ENCODE measurements around the gene CARMIL3.
"Not testable (repeated sequence)": the region's sequence is repeated elsewhere in the genome, so short reads cannot be mapped to it uniquely, and the experiment has no call there.

The CARMIL3 gene, protein sequence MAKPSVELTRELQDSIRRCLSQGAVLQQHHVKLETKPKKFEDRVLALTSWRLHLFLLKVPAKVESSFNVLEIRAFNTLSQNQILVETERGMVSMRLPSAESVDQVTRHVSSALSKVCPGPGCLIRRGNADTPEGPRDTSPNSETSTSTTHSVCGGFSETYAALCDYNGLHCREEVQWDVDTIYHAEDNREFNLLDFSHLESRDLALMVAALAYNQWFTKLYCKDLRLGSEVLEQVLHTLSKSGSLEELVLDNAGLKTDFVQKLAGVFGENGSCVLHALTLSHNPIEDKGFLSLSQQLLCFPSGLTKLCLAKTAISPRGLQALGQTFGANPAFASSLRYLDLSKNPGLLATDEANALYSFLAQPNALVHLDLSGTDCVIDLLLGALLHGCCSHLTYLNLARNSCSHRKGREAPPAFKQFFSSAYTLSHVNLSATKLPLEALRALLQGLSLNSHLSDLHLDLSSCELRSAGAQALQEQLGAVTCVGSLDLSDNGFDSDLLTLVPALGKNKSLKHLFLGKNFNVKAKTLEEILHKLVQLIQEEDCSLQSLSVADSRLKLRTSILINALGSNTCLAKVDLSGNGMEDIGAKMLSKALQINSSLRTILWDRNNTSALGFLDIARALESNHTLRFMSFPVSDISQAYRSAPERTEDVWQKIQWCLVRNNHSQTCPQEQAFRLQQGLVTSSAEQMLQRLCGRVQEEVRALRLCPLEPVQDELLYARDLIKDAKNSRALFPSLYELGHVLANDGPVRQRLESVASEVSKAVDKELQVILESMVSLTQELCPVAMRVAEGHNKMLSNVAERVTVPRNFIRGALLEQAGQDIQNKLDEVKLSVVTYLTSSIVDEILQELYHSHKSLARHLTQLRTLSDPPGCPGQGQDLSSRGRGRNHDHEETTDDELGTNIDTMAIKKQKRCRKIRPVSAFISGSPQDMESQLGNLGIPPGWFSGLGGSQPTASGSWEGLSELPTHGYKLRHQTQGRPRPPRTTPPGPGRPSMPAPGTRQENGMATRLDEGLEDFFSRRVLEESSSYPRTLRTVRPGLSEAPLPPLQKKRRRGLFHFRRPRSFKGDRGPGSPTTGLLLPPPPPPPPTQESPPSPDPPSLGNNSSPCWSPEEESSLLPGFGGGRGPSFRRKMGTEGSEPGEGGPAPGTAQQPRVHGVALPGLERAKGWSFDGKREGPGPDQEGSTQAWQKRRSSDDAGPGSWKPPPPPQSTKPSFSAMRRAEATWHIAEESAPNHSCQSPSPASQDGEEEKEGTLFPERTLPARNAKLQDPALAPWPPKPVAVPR (N-terminal part only)

DNA sequence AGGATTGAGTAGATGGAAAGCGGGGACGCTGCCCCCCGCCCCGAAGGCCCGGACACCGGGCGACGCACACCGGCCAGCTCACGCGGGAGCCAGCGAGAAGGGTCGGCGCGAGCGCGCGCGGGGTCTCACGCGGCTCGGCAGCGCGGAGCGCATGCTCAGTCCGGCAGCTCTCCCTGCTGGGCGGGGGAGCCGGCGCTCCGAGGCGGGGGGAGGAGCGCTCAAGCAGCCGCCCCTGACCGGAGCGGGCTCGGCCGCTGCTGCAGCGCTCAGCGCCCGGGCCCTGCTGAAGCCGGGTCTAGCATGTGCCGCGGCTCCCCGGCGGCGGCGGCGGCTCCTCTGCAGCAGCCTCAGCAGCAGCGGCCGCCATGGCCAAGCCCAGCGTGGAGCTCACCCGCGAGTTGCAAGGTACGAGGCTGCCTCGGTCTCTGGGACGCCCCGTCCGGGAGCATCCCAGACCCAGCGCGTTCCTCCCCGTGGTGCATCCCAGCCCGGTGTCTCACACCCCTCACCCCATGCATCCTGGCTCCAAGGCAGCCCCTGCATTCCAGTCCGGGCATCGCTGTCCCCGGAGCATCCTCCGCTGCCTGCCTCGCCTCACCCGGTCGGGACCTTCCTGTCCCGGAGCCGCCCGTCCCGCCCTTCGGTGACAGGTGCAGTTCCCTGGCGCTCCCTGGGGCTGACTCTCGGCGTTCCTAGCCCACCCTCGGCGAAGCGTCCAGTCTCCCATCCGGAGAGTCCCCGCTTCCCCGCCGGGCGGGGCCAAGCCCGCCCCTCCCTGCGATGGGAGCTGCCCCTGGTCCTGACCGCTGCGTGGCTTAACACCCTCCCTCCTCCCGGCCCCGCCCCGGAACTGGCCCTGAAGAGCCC lies at the start of gene CARMIL3:
CARMIL3 (plus strand) TSS at position 221 of the 867 bp plus-strand sequence; CDS start at position 366, 145 bp downstream.
- in situ Hi-C loops (cut with HindIII; ENCODE audit: low sequenced_read_pairs): no loop called here

DNA sequence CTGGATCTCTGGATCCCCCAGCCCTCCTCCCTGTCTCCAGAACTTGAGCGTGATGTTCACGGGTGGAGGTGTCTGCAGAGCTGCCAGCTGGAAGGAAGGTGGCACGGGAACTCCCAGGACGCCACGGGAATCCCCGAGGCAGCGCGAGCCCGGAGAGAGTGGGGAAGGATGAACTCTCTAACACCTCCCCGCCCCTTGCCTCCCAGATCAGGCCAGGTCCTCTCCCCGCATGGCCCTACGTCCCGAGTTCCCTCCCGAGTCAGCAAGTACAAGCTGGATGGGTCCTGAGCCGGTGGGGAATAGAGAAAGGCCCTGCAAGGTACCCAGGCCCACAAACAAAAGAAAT lies 45.4 kb upstream of the CARMIL3 start:
- in situ Hi-C loops (cut with HindIII; ENCODE audit: low sequenced_read_pairs): not testable (repeated sequence)

- in situ Hi-C loops (cut with HindIII; ENCODE audit: low sequenced_read_pairs): not testable (repeated sequence)
Observed at GRCh38 chr14:24006817-24007652, 44.8 kb upstream of the CARMIL3 start.

DNA sequence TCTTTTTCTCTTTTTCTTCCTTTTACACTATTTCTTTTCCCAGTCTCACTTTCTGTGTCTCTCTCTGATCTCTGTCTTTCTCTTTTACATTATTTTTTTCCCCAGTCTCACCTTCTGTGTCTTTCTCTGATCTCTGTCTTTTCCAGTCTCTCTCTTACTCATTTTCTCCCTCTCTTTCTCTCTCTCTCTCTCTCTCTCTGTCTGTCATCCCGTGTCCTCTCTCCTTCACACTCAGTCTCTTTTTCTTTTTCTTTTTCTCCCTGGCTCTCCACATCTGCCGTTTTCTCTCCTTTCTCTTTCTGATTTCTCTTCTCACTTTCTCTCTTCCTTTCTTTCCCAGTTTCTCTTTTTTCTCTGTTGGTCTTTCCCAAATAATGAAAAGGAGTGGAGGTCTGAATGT lies 40.8 kb upstream of the CARMIL3 start:
- in situ Hi-C loops (cut with HindIII; ENCODE audit: low sequenced_read_pairs): no loop called here

- in situ Hi-C loops (cut with HindIII; ENCODE audit: low sequenced_read_pairs): not testable (repeated sequence)
Observed at GRCh38 chr14:24012726-24013273, 39.0 kb upstream of the CARMIL3 start.

DNA sequence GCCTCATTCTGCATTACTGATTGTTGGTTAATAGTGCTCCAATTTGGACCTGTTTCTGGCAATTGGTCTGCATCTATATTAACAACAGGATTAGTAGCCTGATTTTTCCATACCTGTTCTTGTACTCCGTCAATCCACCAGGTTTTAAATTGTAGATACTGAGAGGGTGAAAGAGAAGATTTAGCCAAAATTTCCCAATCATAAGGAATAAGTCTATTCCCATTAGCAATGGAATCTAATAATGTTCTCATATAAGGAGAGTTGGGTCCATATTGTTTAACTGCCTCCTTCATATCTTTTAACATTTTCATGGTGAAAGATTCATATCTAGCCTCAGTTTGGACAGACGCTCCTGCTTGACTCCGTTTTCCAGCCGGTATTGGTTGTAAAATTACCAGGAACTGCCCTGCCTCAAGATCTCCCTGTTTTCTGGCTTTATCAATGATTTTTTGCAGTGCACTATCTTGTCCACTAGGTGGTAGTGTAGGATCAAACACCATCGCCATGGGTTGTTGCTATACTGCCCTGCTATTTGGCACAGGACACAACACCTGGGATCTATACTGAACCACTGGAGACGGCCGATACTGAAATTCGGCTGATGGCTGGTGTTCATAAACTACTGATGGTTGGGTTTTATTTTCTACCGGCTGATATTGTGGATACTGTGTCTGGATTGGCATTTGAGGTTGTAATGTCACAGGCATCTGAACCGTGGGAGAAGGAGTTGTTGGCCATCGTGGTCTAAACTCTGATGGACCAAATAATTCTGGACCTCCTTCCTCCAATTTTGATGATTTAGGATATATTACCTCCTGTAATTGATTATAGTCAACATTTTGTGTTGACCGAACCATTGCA lies 37.9 kb upstream of the CARMIL3 start:
- in situ Hi-C loops (cut with HindIII; ENCODE audit: low sequenced_read_pairs): no loop called here

GRCh38 chr14:24015745-24016144 lies 36.1 kb upstream of the CARMIL3 start:
- in situ Hi-C loops (cut with HindIII; ENCODE audit: low sequenced_read_pairs): not testable (repeated sequence)

- in situ Hi-C loops (cut with HindIII; ENCODE audit: low sequenced_read_pairs): not testable (repeated sequence)
Observed at GRCh38 chr14:24018978-24019377, 32.8 kb upstream of the CARMIL3 start.

DNA sequence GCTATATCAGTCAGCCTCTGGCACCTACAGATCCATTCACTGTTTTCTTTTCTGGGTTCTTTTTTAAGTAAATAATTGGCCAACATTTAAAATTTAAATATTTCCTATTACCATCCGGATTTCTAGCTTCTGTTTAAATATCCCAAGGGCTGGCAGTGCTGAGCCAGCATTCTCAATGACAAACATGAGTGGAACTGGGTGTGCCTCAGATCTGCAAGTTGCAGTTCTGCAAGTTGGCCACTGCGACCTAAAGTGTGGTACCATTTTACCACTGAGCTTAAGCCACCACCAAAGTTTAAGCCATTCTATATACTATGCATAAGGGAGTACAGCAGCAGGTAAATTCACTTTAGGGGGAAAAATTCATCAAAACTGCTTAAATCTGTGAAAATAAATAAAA lies 31.9 kb upstream of the CARMIL3 start:
- in situ Hi-C loops (cut with HindIII; ENCODE audit: low sequenced_read_pairs): not testable (repeated sequence)

- in situ Hi-C loops (cut with HindIII; ENCODE audit: low sequenced_read_pairs): not testable (repeated sequence)
Observed at GRCh38 chr14:24020520-24020919, 31.3 kb upstream of the CARMIL3 start.

DNA sequence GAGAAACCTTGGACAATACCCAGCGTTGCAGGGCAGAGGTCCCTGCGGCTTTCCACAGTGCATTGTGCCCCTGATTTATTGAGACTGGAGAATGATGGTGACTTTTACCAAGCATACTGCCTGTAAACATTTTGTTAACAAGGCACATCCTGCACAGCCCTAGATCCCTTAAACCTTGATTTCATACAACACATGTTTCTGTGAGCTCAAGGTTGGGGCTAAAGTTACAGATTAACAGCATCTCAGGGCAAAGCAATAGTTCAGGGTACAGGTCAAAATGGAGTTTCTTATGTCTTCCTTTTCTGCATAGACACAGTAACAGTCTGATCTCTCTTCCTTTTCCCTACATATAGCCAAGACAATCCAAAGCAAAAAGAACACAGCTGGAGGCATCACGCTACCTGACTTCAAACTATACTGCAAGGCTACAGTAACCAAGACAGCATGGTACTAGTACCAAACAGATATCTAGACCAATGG lies 26.8 kb upstream of the CARMIL3 start:
- in situ Hi-C loops (cut with HindIII; ENCODE audit: low sequenced_read_pairs): not testable (repeated sequence)

DNA sequence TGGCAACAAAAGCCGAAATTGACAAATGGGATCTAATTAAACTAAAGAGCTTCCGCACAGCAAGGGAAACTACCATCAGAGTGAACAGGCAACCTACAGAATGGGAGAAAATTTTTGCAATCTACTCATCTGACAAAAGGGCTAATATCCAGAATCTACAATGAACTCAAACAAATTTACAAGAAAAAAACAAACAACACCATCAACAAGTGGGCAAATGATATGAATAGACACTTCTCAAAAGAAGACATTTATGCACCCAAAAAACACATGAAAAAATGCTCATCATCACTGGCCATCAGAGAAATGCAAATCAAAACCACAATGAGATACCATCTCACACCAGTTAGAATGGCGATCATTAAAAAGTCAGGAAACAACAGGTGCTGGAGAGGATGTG lies 22.1 kb upstream of the CARMIL3 start:
- in situ Hi-C loops (cut with HindIII; ENCODE audit: low sequenced_read_pairs): not testable (repeated sequence)

DNA sequence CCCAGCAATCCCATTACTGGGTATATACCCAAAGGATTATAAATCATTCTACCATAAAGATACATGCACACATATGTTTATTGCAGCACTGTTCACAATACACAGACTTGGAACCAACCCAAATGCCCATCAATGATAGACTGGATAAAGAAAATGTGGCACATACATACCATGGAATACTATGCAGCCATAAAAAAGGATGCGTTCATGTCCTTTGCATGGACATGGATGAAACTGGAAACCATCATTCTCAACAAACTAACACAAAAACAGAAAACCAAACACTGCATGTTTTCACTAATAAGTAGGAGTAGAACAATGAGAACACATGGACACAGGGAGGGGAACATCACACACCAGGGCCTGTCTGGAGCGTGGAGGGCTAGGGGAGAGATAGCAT lies 20.5 kb upstream of the CARMIL3 start:
- in situ Hi-C loops (cut with HindIII; ENCODE audit: low sequenced_read_pairs): not testable (repeated sequence)

- in situ Hi-C loops (cut with HindIII; ENCODE audit: low sequenced_read_pairs): no loop called here
Observed at GRCh38 chr14:24032727-24033418, 18.9 kb upstream of the CARMIL3 start.

- in situ Hi-C loops (cut with HindIII; ENCODE audit: low sequenced_read_pairs): not testable (repeated sequence)
Observed at GRCh38 chr14:24035769-24036168, 16.0 kb upstream of the CARMIL3 start.

- in situ Hi-C loops (cut with HindIII; ENCODE audit: low sequenced_read_pairs): no loop called here
Observed at GRCh38 chr14:24036169-24036962, 15.4 kb upstream of the CARMIL3 start.

Data from endothelial cell of hepatic sinusoid (primary cell).